ENCODE results near the gene CORO2A. TPM values are rescaled to one million over a fixed set of nuclear protein-coding genes. Genes with fewer than 3 reads are reported as not detected.
A peak's percentile ranks its signal among the peaks of the same experiment; 100 is the strongest.

CORO2A gene
- 1 to 10 TPM; 1.2 to 3.1 TPM for total RNA-seq

GRCh38 chr9:98192503-98193335 lies at the start of gene CORO2A:
TSS of gene CORO2A (minus strand) at chr9:98192637. CDS start at chr9:98157660, 34,977 bp downstream.
- ATAC-seq (ENCODE audit: insufficient number of reproducible peaks, low FRiP score, low read depth): peak; percentile 54
- Histone ChIP-seq H3K9me3 (no peaks in the 10 kb centered on the region), H3K36me3 (no peaks in the 10 kb centered on the region), H3K27me3 (replicated peaks; ENCODE audit: insufficient read depth) (no peaks in the 10 kb centered on the region), H3K4me1 (ENCODE audit: control insufficient read depth in 1 of 2, low read depth in 2 of 2) (peaks cover 3 to 7% of the 10 kb centered on the region in 2 donors), H3K4me3 (peak within 1 kb of the TSS; percentile 97), H3K27ac (peak within 1 kb of the TSS in 1 of 2 donors; percentile 34)
- peak; percentile 20 for TF ChIP-seq CTCF (IDR thresholded peaks at IDR 0.05)
- no peak for DNase-seq (ENCODE audit: low spot score)

GRCh38 chr9:98241357-98242300 lies 49.2 kb upstream of the CORO2A start:
- Histone ChIP-seq H3K36me3 (no peaks in the 10 kb centered on the region), H3K27me3 (replicated peaks; ENCODE audit: insufficient read depth) (no peaks in the 10 kb centered on the region), H3K27ac (no peak overlapping the region), H3K9me3 (no peaks in the 10 kb centered on the region), H3K4me1 (ENCODE audit: control insufficient read depth in 1 of 2, low read depth in 2 of 2) (no peaks in the 10 kb centered on the region), H3K4me3 (no peak overlapping the region)
- TF ChIP-seq CTCF (IDR thresholded peaks at IDR 0.05): no peak
- no peak for DNase-seq (ENCODE audit: low spot score)
- ATAC-seq (ENCODE audit: insufficient number of reproducible peaks, low FRiP score, low read depth): no peak

GRCh38 chr9:98240475-98240874 lies 48.0 kb upstream of the CORO2A start:
- DNase-seq (ENCODE audit: low spot score) (no peak), ATAC-seq (ENCODE audit: insufficient number of reproducible peaks, low FRiP score, low read depth) (no peak)
- H3K4me3 ChIP-seq: no peak overlapping the region
- H3K9me3 ChIP-seq: no peaks in the 10 kb centered on the region
- H3K36me3 ChIP-seq: no peaks in the 10 kb centered on the region
- TF ChIP-seq CTCF (IDR thresholded peaks at IDR 0.05): no peak
- no peaks in the 10 kb centered on the region for H3K27me3 ChIP-seq (replicated peaks; ENCODE audit: insufficient read depth)
- H3K27ac ChIP-seq: no peak overlapping the region
- H3K4me1 ChIP-seq (ENCODE audit: control insufficient read depth in 1 of 2, low read depth in 2 of 2): no peaks in the 10 kb centered on the region

GRCh38 chr9:98236901-98237487 lies 44.6 kb upstream of the CORO2A start:
- H3K4me3 ChIP-seq: no peak overlapping the region
- no peaks in the 10 kb centered on the region for H3K9me3 ChIP-seq
- no peak overlapping the region for H3K27ac ChIP-seq
- ATAC-seq (ENCODE audit: insufficient number of reproducible peaks, low FRiP score, low read depth) (no peak), DNase-seq (ENCODE audit: low spot score) (no peak)
- TF ChIP-seq CTCF (IDR thresholded peaks at IDR 0.05): no peak
- peaks cover 3% of the 10 kb centered on the region for H3K36me3 ChIP-seq
- no peaks in the 10 kb centered on the region for H3K4me1 ChIP-seq (ENCODE audit: control insufficient read depth in 1 of 2, low read depth in 2 of 2)
- H3K27me3 ChIP-seq (replicated peaks; ENCODE audit: insufficient read depth): no peaks in the 10 kb centered on the region

- Histone ChIP-seq H3K36me3 (peaks cover 3% of the 10 kb centered on the region), H3K4me3 (no peak overlapping the region), H3K4me1 (ENCODE audit: control insufficient read depth in 1 of 2, low read depth in 2 of 2) (no peaks in the 10 kb centered on the region), H3K27ac (no peak overlapping the region), H3K9me3 (no peaks in the 10 kb centered on the region), H3K27me3 (replicated peaks; ENCODE audit: insufficient read depth) (no peaks in the 10 kb centered on the region)
- TF ChIP-seq CTCF (IDR thresholded peaks at IDR 0.05): no peak
- no peak for ATAC-seq (ENCODE audit: insufficient number of reproducible peaks, low FRiP score, low read depth)
- DNase-seq (ENCODE audit: low spot score): no peak
Measured at GRCh38 chr9:98235126-98235525, 42.7 kb upstream of the CORO2A start.
